Measurements from ENCODE around the gene SYPL2.

Gene SYPL2

DNA sequence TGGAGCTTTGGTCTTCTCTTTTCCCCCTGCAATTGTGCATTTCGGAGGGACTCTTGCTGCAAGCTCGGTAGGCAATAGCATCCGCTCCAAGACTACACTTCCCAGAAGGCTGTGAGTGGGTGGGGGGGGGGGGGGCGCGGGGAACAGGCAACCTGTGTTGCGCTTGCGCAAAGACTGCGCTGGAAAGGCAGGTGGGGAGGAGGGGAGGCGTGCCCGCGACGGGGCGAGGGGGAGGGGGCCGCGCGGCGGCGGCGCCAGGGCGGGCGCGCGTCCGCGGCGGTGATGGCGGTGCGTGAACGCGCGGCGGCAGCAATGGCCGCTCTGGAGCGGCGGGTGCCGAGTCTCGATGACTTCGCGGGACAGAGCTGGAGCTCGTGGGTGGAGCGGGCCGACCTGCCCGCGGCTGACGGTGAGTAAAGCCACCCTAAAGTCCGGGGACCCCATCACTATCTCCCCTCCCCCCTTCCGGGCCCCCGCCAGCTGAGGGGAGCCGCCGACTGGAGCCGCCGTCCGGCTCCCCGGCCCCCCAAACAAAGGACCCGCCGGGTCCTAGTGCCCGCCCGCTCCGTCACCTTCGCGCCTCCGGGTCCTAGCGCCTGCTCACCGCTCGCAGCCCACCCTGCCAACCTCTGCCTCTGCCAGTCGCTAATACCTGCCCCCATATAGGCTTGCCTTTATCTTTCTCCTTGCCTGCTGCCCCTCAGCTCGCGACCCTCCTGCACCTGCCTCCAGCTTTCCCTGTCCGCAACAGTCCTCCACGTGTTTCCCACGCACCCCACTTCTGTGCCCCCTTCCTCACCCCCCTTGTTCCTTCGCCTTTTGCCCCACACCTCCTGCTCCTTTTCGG is 17.5 kb downstream of the SYPL2 start, which contains the start of gene ATXN7L2:
ATXN7L2 (plus strand) TSS at position 234 of the 847 bp plus-strand sequence; CDS start at position 283, 49 bp downstream.
- Histone ChIP-seq H3K9ac (ENCODE audit: low read depth, low read length) (peak within 1 kb of the TSS; percentile 73), H3K27ac (ENCODE audit: low read length) (peak within 1 kb of the TSS; percentile 85), H3K4me3 (ENCODE audit: low read depth in 1 of 2, low read length in 2 of 2) (peak within 1 kb of the TSS; percentile 63 to 93), H3K4me2 (ENCODE audit: insufficient read depth, low read length) (peak within 1 kb of the TSS; percentile 99), H4K20me1 (ENCODE audit: insufficient read depth, low read length) (no peaks in the 10 kb centered on the region), H3K27me3 (ENCODE audit: insufficient read depth, low read length, poor library complexity) (peaks cover 7% of the 10 kb centered on the region), H3K9me3 (ENCODE audit: insufficient read depth, low read length, severe bottlenecking) (no peaks in the 10 kb centered on the region), H2AFZ (ENCODE audit: low read depth, low read length) (peak within 1 kb of the TSS; percentile 100), H3K79me2 (ENCODE audit: insufficient read depth, low read length) (peaks cover 11% of the 10 kb centered on the region), H3K36me3 (ENCODE audit: insufficient read depth, low read length) (peaks cover 15% of the 10 kb centered on the region), H3K4me1 (ENCODE audit: insufficient read depth, low read length) (peaks cover 29% of the 10 kb centered on the region)
- peak; percentile 95 for DNase-seq
- TF ChIP-seq EZH2 (IDR thresholded peaks at IDR 0.05; ENCODE audit: borderline replicate concordance, low read depth, low read length, severe bottlenecking): no peak
- TF ChIP-seq, protein P1, sequence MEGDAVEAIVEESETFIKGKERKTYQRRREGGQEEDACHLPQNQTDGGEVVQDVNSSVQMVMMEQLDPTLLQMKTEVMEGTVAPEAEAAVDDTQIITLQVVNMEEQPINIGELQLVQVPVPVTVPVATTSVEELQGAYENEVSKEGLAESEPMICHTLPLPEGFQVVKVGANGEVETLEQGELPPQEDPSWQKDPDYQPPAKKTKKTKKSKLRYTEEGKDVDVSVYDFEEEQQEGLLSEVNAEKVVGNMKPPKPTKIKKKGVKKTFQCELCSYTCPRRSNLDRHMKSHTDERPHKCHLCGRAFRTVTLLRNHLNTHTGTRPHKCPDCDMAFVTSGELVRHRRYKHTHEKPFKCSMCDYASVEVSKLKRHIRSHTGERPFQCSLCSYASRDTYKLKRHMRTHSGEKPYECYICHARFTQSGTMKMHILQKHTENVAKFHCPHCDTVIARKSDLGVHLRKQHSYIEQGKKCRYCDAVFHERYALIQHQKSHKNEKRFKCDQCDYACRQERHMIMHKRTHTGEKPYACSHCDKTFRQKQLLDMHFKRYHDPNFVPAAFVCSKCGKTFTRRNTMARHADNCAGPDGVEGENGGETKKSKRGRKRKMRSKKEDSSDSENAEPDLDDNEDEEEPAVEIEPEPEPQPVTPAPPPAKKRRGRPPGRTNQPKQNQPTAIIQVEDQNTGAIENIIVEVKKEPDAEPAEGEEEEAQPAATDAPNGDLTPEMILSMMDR (IDR thresholded peaks at IDR 0.05; ENCODE audit: borderline replicate concordance, extremely low read depth, low read length, poor library complexity, severe bottlenecking): no peak
- peak; percentile 79 for ATAC-seq (ENCODE audit: insufficient read depth, low read depth)

DNA sequence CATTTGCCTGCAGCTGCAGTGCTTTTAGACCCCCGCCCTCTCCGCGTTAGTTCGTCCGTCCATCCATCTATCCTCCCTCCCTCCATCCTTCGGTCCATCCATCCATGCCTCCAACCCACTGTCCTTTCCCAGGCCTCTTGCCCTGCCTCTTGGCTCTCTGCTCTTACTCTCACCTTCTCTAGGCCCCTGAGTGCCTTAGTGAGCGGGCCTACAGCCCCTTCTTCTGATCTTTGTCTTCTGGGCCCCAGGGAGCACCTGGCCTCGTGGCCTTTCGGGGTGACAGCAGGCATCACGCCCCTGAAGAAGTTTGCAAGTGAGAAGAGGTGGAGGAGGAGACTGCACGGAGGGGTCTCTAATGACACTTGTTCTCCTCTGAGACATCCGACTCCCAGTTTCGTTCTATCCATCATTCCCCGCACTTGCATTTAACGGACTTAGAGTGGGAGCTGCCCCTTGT is 18.2 kb downstream of the SYPL2 start:
- Histone ChIP-seq H3K79me2 (ENCODE audit: insufficient read depth, low read length) (peaks cover 11% of the 10 kb centered on the region), H3K27ac (ENCODE audit: low read length) (peak overlapping the region; percentile 85), H3K9ac (ENCODE audit: low read depth, low read length) (peak overlapping the region; percentile 73), H3K4me1 (ENCODE audit: insufficient read depth, low read length) (peaks cover 29% of the 10 kb centered on the region), H3K4me2 (ENCODE audit: insufficient read depth, low read length) (peak overlapping the region; percentile 97), H3K9me3 (ENCODE audit: insufficient read depth, low read length, severe bottlenecking) (no peaks in the 10 kb centered on the region), H4K20me1 (ENCODE audit: insufficient read depth, low read length) (no peaks in the 10 kb centered on the region), H3K4me3 (ENCODE audit: low read depth in 1 of 2, low read length in 2 of 2) (peak overlapping the region; percentile 61 to 64), H3K27me3 (ENCODE audit: insufficient read depth, low read length, poor library complexity) (peaks cover 4% of the 10 kb centered on the region), H2AFZ (ENCODE audit: low read depth, low read length) (peak overlapping the region; percentile 75), H3K36me3 (ENCODE audit: insufficient read depth, low read length) (peaks cover 21% of the 10 kb centered on the region)
- ATAC-seq (ENCODE audit: insufficient read depth, low read depth) (no peak), DNase-seq (peak; percentile 35)
- TF ChIP-seq EZH2 (IDR thresholded peaks at IDR 0.05; ENCODE audit: borderline replicate concordance, low read depth, low read length, severe bottlenecking): no peak
- TF ChIP-seq, protein P1 (IDR thresholded peaks at IDR 0.05; ENCODE audit: borderline replicate concordance, extremely low read depth, low read length, poor library complexity, severe bottlenecking): no peak

DNA sequence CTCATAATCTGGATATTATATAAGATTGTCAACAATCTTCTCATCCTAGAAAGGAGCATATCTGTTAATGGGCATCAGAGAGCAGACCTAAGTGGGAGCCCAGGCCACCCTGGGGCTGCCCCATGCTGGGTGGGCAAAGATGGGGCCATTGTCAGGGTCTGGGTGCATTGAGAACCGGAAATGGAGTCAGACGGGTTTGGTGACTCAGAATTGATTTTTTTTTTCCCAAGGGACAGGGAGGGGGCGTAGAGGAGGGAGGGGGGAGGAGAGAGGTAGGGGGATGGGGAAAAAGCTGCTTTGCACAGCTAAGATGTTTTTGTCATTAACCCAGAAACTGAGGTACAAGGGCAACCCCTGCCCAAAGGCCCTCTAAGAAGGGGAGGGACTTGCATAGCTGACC is 18.7 kb downstream of the SYPL2 start:
- peak overlapping the region; percentile 85 for H3K27ac ChIP-seq (ENCODE audit: low read length)

More for the DNA sequence above, 18.7 kb downstream of the SYPL2 start:
- Histone ChIP-seq H3K27me3 (ENCODE audit: insufficient read depth, low read length, poor library complexity) (no peaks in the 10 kb centered on the region), H3K4me2 (ENCODE audit: insufficient read depth, low read length) (peak overlapping the region; percentile 97), H3K4me1 (ENCODE audit: insufficient read depth, low read length) (peaks cover 29% of the 10 kb centered on the region), H3K9ac (ENCODE audit: low read depth, low read length) (peak overlapping the region; percentile 73), H3K36me3 (ENCODE audit: insufficient read depth, low read length) (peaks cover 24% of the 10 kb centered on the region), H3K4me3 (ENCODE audit: low read depth in 1 of 2, low read length in 2 of 2) (peak overlapping the region; percentile 61 to 64), H3K79me2 (ENCODE audit: insufficient read depth, low read length) (peaks cover 11% of the 10 kb centered on the region), H4K20me1 (ENCODE audit: insufficient read depth, low read length) (no peaks in the 10 kb centered on the region), H3K9me3 (ENCODE audit: insufficient read depth, low read length, severe bottlenecking) (no peaks in the 10 kb centered on the region), H2AFZ (ENCODE audit: low read depth, low read length) (peak overlapping the region; percentile 75)
- peak; percentile 19 for DNase-seq
- no peak for ATAC-seq (ENCODE audit: insufficient read depth, low read depth)
- TF ChIP-seq, protein P1 (IDR thresholded peaks at IDR 0.05; ENCODE audit: borderline replicate concordance, extremely low read depth, low read length, poor library complexity, severe bottlenecking): no peak
- TF ChIP-seq EZH2 (IDR thresholded peaks at IDR 0.05; ENCODE audit: borderline replicate concordance, low read depth, low read length, severe bottlenecking): no peak
